Ovary (tissue), 9 donors: Measurements from ENCODE around the gene HDAC9. TPM values are rescaled to one million over a fixed set of nuclear protein-coding genes. Genes with fewer than 3 reads are reported as not detected.

Experiments
- DNase-seq, 5 donors: peaks; one replicate each; pipeline ENCODE4 v3.0.0-alpha.2; 2019 to 2020
- H3K27ac ChIP-seq, 2 donors: fragments of 200-600 bp; one replicate each; pipeline versions ENCODE4 v1.5.1 to v1.8.0; 2019 to 2022
- H3K27me3 ChIP-seq: fragments of 200-600 bp; one replicate; pipeline ENCODE4 v1.8.0; 2022
- H3K36me3 ChIP-seq: fragments of 200-600 bp; sonication (generic); one replicate; pipeline ENCODE4 v1.5.1; 2019
- H3K4me1 ChIP-seq: one replicate; pipeline ENCODE4 v1.8.1; 2013; ENCODE audit warnings: mild to moderate bottlenecking, moderate library complexity; ENCODE audit not compliant: insufficient read depth
- H3K4me3 ChIP-seq: fragments of 200-600 bp; sonication (generic); one replicate; pipeline ENCODE4 v1.5.1; 2017
- H3K9me3 ChIP-seq, 2 donors: fragments of 200-600 bp in 1 of 2; sonication (generic) in 1 of 2; one replicate each; pipeline versions ENCODE4 v1.5.1 to v1.8.1; 2013 to 2019; ENCODE audit warnings: mild to moderate bottlenecking in 1 of 2, moderate library complexity in 1 of 2
- EP300 ChIP-seq: sonication (generic); formaldehyde crosslinking; IDR thresholded peaks from one replicate; pipeline ENCODE4 v1.6.1; 2017; ENCODE audit warnings: antibody characterized with exemption
- POLR2A ChIP-seq: fragments of 450-650 bp; IDR thresholded peaks from one replicate; pipeline ENCODE4 v1.6.1; 2017; ENCODE audit warnings: antibody characterized with exemption, mild to moderate bottlenecking, moderate library complexity
- WGBS, 3 donors: extraction: QIAGEN DNeasy Blood & Tissue Kit in 1 of 3; methylation state at CpG; one replicate each; pipeline versions ENCODE4 v1.1.5 to v1.1.7; 2013 to 2017; 5-methylcytosine and 5-hydroxymethylcytosine counted together
- intact Hi-C, 4 donors: fragments of 100-400 bp; cut with DNase I; formaldehyde crosslinking; loops; one replicate each; pipeline versions ENCODE4 v1.11.0 to v1.15.1; 2022 to 2023
- polyA plus RNA-seq, 2 donors: library from polyadenylated mRNA; stranded (reverse); fragments of 200-250 nt in 1 of 2; fragments of 350-450 nt in 1 of 2; fragmentation: Illumina TruSeq in 1 of 2; extraction: RNeasy Lipid Tissue Mini Kit (QIAGEN cat#74804) in 1 of 2; gene quantifications; one replicate each; pipeline ENCODE4 v1.2.3, GENCODE V29; 2013 to 2014
- total RNA-seq, 7 donors: library from RNA; depleted of rRNA in 2 of 7; stranded (reverse); fragments of >200 nt in 2 of 7; fragmentation: NEBNext Ultra II Directional in 3 of 7; extraction: Animal tissue kit (Norgen Biotek cat#: 25700) in 3 of 7; gene quantifications; one replicate each; pipeline versions ENCODE4 v1.1.0 to v1.2.4, GENCODE V29; 2016 to 2023
- TF ChIP-seq, protein P1 (sequence below), 3 donors: fragments of 450-650 bp in 2 of 3; fragments of 200-600 bp in 1 of 3; IDR thresholded peaks; one replicate each; pipeline versions ENCODE4 v1.5.1 to v1.8.0; 2016 to 2022; ENCODE audit warnings: antibody characterized with exemption in 3 of 3, mild to moderate bottlenecking in 1 of 3
- donor health status: DM: no; HTN: no; CAD: no; lungs with moderate emphysema.
- donor health status: DM: no; HTN: no; CAD: no.
- donor health status: Bipolar disorder and iron deficiency.
- donor health status: DM: yes; HTN: yes; CAD: no.
- donor health status: DM: no; HTN: no; CAD: no.
- donor health status: DM: yes; HTN: yes; CAD: no.

HDAC9 gene
- total and polyA plus RNA-seq, 9 donors = 1.7 to 22.3 (median 6.0) TPM

DNA sequence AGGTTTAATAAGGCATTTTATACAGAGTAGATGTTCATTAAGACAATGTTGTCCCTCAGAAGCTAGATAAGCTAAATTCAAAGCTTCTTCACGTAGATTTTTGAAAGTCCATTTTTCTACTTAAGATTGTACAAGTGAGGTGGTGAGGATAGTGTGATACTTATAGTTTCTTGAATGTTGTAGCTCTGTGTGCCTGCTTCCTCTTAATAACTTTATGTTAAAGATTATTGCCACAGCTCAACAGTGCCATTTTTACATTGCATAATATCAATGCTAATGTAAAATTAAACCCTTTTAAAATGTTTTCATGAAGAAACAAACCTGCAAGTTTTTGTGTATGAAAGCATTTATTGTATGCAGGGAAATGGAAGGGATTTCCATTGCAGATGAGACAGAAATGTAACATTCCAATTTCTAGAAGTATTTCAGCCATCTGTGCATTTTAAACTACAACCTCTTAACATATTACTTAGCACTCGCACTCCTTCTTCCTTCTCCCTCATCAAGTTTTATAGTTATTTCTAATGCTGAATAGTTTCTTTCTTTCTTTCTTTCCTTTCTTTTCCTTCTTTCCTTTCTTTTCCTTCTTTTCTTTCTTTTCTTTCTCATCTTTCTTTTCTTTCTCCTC, 409.9 kb downstream of the HDAC9 start:
- Histone ChIP-seq H3K4me3 (no peak overlapping the region), H3K27ac (no peak overlapping the region), H3K27me3 (no peaks in the 10 kb centered on the region), H3K4me1 (no peaks in the 10 kb centered on the region), H3K36me3 (no peaks in the 10 kb centered on the region), H3K9me3 (no peaks in the 10 kb centered on the region)
- intact Hi-C loops = no loop called here
- DNase-seq = no peak
- TF ChIP-seq, protein P1, sequence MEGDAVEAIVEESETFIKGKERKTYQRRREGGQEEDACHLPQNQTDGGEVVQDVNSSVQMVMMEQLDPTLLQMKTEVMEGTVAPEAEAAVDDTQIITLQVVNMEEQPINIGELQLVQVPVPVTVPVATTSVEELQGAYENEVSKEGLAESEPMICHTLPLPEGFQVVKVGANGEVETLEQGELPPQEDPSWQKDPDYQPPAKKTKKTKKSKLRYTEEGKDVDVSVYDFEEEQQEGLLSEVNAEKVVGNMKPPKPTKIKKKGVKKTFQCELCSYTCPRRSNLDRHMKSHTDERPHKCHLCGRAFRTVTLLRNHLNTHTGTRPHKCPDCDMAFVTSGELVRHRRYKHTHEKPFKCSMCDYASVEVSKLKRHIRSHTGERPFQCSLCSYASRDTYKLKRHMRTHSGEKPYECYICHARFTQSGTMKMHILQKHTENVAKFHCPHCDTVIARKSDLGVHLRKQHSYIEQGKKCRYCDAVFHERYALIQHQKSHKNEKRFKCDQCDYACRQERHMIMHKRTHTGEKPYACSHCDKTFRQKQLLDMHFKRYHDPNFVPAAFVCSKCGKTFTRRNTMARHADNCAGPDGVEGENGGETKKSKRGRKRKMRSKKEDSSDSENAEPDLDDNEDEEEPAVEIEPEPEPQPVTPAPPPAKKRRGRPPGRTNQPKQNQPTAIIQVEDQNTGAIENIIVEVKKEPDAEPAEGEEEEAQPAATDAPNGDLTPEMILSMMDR (IDR thresholded peaks at IDR 0.05) = no peak
- TF ChIP-seq POLR2A (no peak), EP300 (no peak)
- WGBS, 3 donors = 87 to 90% (median 87%) methylated on average over 2 of the region's 2 CpGs

DNA sequence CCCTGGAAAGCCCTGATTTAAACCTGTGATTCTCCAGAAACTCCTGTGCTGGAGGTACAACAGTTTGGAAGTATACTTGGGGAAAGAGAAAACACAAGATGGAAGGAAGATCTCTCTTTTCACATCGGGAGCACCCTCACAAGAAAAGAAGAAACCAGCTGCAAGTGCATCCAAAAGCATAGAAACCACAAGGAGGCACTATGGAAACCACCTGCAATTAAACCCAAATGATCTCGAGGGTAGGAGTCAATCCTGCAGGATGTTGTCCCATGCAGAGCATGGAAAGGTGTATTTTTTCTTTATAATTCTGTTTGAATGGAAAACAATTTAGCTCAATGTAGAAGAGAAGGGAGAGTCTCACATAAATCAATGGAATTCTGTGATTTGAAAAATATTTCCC, 411.4 kb downstream of the HDAC9 start:
- TF ChIP-seq POLR2A = no peak
- TF ChIP-seq, protein P1 (IDR thresholded peaks at IDR 0.05) = no peak
- TF ChIP-seq EP300 = no peak
- intact Hi-C loops = no loop called here
- DNase-seq = no peak
- 62 to 66% (median 65%) methylated on average over 2 of the region's 2 CpGs for WGBS, 3 donors
- H3K27ac ChIP-seq = no peak overlapping the region
- H3K36me3 ChIP-seq = no peaks in the 10 kb centered on the region
- H3K27me3 ChIP-seq = no peaks in the 10 kb centered on the region
- H3K9me3 ChIP-seq = no peaks in the 10 kb centered on the region
- no peak overlapping the region for H3K4me3 ChIP-seq
- H3K4me1 ChIP-seq = no peaks in the 10 kb centered on the region

DNA sequence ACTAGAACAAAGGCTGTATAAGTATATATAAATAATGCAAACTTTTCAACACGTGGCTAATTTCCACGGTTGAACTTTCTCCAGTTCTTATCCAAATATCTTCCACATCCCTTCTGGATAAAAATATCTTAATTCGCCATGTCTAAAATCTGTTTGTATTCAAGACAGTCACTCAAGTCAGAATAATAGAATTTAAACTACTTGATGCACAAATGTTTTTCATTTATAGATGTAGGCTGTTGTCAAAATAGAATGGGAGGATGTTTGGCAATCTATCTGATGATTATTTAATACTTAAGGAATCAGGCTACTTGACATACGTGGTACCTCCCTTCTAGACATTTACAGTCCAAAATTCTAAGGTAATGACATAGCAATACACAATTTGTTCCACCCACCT, 417.6 kb downstream of the HDAC9 start:
- Histone ChIP-seq H3K4me3 (no peak overlapping the region), H3K4me1 (no peaks in the 10 kb centered on the region), H3K27ac (no peak overlapping the region), H3K9me3 (no peaks in the 10 kb centered on the region), H3K27me3 (no peaks in the 10 kb centered on the region), H3K36me3 (no peaks in the 10 kb centered on the region)
- DNase-seq = no peak
- 41 to 65% (median 51%) methylated on average over 4 of the region's 4 CpGs for WGBS, 3 donors
- intact Hi-C loops = no loop called here
- TF ChIP-seq EP300 (no peak), POLR2A (no peak)
- TF ChIP-seq, protein P1 (IDR thresholded peaks at IDR 0.05) = no peak

DNA sequence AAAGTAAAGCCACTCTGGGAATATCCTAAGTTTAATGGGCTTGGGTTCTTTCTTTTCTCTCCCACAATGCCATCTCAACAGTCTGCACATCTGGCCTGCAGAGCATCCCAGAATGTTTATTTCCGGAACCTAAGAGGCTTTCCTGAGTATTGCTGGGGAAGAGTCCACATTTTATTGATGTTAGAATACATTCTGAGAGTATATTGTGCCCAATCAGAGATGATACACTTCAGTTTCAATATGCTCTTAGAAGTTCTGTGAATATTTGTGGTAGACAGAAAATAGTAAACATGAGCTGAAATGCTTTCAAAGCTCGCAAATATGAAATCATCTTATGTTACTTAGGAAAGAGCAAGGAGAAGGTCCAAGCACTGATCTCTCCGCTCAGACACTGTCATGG, 421.3 kb downstream of the HDAC9 start:
- Histone ChIP-seq H3K9me3 (no peaks in the 10 kb centered on the region), H3K4me1 (no peaks in the 10 kb centered on the region), H3K27ac (no peak overlapping the region), H3K4me3 (no peak overlapping the region), H3K27me3 (no peaks in the 10 kb centered on the region), H3K36me3 (no peaks in the 10 kb centered on the region)
- intact Hi-C loops = no loop called here
- TF ChIP-seq, protein P1 (IDR thresholded peaks at IDR 0.05) = no peak
- TF ChIP-seq POLR2A (no peak), EP300 (no peak)
- 61 to 89% (median 66%) methylated on average over 3 of the region's 3 CpGs for WGBS, 3 donors
- no peak for DNase-seq
